ENCODE data around the gene RNU5B-1.

The RNU5B-1 gene

DNA sequence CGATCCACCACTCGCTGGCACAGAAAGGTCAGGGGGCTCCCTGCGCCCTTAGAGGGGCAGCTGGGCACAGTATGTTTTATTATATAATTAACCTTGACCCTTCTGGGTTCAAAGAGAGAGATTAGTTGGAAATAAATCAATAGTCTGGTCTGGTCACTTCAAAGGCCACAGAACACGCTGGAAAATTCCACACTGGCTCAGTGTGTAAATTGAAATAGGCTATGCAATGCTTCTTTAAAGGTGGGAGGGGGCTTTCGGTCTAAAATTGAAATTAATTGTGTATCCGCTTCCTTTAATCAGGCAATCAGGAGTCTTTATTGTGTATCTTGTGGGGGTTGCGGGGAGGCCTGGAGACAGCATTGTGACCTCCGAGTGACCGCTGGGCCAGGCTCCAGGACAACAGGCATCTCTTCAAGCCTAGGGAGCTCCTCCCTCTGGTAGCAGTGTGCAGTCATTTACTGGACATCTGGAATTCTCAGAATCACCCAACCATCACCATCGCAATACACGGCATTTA is 8.0 kb downstream of the RNU5B-1 start:
- H3K9ac ChIP-seq (ENCODE audit: low read depth, low read length), result no peak overlapping the region
- no peak overlapping the region for H3K4me3 ChIP-seq (ENCODE audit: low read depth, low read length)
- H3K27me3 ChIP-seq (ENCODE audit: control insufficient read depth, insufficient read depth, low read length), result no peaks in the 10 kb centered on the region
- H3K36me3 ChIP-seq (ENCODE audit: control insufficient read depth, insufficient read depth, low read length), result no peaks in the 10 kb centered on the region
- H3K4me1 ChIP-seq (ENCODE audit: control insufficient read depth, insufficient read depth, low read length), result no peaks in the 10 kb centered on the region
- H3K9me3 ChIP-seq (ENCODE audit: control insufficient read depth, insufficient read depth, low read length), result no peaks in the 10 kb centered on the region

DNA sequence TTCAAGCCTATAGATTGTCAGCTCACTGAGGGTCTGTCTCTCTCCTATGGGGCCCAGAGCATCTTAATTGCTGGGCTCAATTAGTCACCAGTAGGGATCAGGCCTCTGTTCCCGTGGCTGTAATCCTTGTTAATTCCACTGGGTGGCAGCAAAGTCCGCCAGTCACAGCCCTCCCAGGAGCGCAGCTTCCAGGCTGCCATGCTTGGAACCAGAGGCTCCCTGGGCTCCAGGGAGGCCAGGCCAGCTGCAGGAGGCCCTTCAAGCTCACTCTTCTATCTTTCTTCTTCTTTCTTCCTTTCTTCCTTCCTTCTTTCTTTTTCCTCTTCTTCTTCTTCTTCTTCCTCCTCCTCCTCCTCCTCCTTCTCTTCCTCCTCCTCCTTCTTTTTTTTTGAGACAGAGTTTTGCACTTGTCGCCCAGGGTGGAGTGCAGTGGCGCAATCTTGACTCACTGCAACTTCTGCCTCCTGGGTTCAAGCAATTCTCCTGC is 14.4 kb downstream of the RNU5B-1 start:
- H3K36me3 ChIP-seq (ENCODE audit: control insufficient read depth, insufficient read depth, low read length), result no peaks in the 10 kb centered on the region
- H3K9ac ChIP-seq (ENCODE audit: low read depth, low read length), result no peak overlapping the region
- H3K27me3 ChIP-seq (ENCODE audit: control insufficient read depth, insufficient read depth, low read length), result no peaks in the 10 kb centered on the region
- no peaks in the 10 kb centered on the region for H3K9me3 ChIP-seq (ENCODE audit: control insufficient read depth, insufficient read depth, low read length)
- no peaks in the 10 kb centered on the region for H3K4me1 ChIP-seq (ENCODE audit: control insufficient read depth, insufficient read depth, low read length)
- no peak overlapping the region for H3K4me3 ChIP-seq (ENCODE audit: low read depth, low read length)

DNA sequence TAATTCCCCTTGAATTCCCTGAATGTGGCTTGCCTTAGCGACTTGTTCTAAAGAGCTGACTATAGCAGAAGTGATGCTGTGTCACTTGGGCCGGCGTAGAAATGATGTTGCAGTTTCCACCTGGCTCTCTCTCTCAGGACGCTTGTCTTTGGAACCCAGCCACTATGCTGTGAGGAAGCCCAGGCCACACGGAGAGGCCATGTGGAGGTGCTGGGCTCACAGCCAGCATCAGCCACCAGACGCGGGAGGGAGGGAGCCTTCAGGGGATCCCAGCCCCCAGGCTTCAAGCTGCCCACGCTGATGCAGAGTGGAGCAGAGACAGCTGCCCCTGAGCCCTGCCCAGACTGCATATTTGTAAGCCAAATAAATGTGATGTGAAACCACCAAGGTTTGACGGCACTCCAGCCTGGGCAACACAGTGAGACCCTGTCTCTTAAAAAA is 18.6 kb downstream of the RNU5B-1 start:
- Histone ChIP-seq H3K4me3 (ENCODE audit: low read depth, low read length) (no peak overlapping the region), H3K36me3 (ENCODE audit: control insufficient read depth, insufficient read depth, low read length) (no peaks in the 10 kb centered on the region), H3K9ac (ENCODE audit: low read depth, low read length) (no peak overlapping the region), H3K9me3 (ENCODE audit: control insufficient read depth, insufficient read depth, low read length) (no peaks in the 10 kb centered on the region), H3K27me3 (ENCODE audit: control insufficient read depth, insufficient read depth, low read length) (no peaks in the 10 kb centered on the region), H3K4me1 (ENCODE audit: control insufficient read depth, insufficient read depth, low read length) (peaks cover 3% of the 10 kb centered on the region)

DNA sequence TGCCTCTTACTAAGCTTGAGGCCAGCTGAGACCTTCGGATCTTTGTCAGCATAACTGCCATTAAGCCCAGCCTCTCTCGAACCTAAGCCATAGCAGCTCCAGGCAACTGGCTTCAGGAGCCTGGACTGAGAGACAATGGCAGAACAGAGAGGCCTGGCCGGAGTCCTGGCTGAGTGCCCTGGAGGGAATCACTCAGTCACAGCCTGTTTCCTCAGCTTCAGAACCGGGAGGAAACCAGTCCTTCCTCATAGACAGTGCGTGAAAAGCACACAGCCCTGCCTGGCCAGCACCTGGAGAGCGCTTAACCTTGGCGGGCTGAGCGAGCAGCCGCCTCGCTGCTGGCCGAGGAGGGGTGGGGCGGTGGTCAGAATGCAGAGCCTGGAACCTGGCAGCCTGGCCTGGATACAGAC is 21.6 kb downstream of the RNU5B-1 start:
- H3K4me3 ChIP-seq (ENCODE audit: low read depth, low read length), result no peak overlapping the region
- H3K9ac ChIP-seq (ENCODE audit: low read depth, low read length), result no peak overlapping the region
- peaks cover 3% of the 10 kb centered on the region for H3K4me1 ChIP-seq (ENCODE audit: control insufficient read depth, insufficient read depth, low read length)
- H3K27me3 ChIP-seq (ENCODE audit: control insufficient read depth, insufficient read depth, low read length), result no peaks in the 10 kb centered on the region
- H3K36me3 ChIP-seq (ENCODE audit: control insufficient read depth, insufficient read depth, low read length), result no peaks in the 10 kb centered on the region
- no peaks in the 10 kb centered on the region for H3K9me3 ChIP-seq (ENCODE audit: control insufficient read depth, insufficient read depth, low read length)

DNA sequence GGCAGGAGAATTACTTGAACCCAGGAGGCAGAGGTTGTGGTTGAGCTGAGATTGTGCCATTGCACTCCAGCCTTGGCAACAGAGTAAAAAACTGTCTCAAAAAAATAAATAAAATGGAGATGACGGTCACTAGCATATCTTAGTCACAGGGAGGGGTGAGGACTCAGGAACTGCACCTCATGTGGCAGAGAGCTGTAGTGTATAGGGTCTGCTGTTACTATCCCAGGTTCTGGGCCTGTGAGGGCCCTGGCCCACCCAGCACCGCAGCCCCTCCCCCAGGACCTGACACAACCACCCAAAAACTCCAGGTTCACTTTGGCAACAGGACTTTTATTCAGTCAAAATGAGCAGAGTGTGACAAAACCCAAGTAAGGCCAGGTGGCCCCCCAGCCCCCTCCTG is 22.3 kb downstream of the RNU5B-1 start:
- Histone ChIP-seq H3K4me1 (ENCODE audit: control insufficient read depth, insufficient read depth, low read length) (peaks cover 3% of the 10 kb centered on the region), H3K27me3 (ENCODE audit: control insufficient read depth, insufficient read depth, low read length) (no peaks in the 10 kb centered on the region), H3K9me3 (ENCODE audit: control insufficient read depth, insufficient read depth, low read length) (no peaks in the 10 kb centered on the region), H3K9ac (ENCODE audit: low read depth, low read length) (no peak overlapping the region), H3K4me3 (ENCODE audit: low read depth, low read length) (no peak overlapping the region), H3K36me3 (ENCODE audit: control insufficient read depth, insufficient read depth, low read length) (peaks cover 5% of the 10 kb centered on the region)

DNA sequence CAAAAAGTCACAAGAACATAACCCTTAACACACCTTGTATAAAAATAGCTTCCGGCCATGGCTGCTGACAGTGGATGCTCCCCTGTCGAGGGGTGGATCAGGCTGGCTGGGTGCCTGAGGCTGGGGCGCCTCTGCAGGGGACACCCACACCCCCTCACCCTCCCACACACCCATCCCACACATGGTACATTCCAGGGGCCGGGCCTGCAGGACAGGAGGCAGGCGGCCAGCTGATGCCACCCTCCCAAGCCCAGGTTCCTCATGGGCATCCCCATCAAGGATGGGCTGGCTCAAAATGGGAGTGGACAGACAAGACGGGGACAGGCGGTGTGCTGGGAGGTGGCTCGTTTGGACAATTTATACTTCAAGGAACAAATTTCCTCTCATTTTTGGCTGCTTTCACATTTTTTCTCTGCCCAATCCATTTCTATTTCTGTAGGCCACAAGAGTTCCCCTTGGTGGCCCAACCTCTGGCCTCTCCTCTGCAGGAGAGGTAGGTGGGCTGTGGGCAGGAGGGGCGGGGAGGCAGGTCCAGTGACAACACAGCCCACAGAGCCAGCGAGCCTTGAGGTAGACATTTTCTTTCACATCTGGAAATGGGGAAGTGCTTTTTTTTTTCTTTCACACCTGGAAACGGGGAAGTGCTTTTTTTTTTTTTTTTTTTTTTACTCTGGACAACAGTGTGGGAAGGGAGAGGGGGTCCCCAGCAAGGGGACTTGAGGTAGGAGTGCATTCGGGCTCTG is 23.3 kb downstream of the RNU5B-1 start:
- no peak overlapping the region for H3K4me3 ChIP-seq (ENCODE audit: low read depth, low read length)
- no peaks in the 10 kb centered on the region for H3K27me3 ChIP-seq (ENCODE audit: control insufficient read depth, insufficient read depth, low read length)
- H3K9ac ChIP-seq (ENCODE audit: low read depth, low read length), result no peak overlapping the region
- peaks cover 5% of the 10 kb centered on the region for H3K36me3 ChIP-seq (ENCODE audit: control insufficient read depth, insufficient read depth, low read length)
- no peaks in the 10 kb centered on the region for H3K9me3 ChIP-seq (ENCODE audit: control insufficient read depth, insufficient read depth, low read length)
- H3K4me1 ChIP-seq (ENCODE audit: control insufficient read depth, insufficient read depth, low read length), result peaks cover 3% of the 10 kb centered on the region

DNA sequence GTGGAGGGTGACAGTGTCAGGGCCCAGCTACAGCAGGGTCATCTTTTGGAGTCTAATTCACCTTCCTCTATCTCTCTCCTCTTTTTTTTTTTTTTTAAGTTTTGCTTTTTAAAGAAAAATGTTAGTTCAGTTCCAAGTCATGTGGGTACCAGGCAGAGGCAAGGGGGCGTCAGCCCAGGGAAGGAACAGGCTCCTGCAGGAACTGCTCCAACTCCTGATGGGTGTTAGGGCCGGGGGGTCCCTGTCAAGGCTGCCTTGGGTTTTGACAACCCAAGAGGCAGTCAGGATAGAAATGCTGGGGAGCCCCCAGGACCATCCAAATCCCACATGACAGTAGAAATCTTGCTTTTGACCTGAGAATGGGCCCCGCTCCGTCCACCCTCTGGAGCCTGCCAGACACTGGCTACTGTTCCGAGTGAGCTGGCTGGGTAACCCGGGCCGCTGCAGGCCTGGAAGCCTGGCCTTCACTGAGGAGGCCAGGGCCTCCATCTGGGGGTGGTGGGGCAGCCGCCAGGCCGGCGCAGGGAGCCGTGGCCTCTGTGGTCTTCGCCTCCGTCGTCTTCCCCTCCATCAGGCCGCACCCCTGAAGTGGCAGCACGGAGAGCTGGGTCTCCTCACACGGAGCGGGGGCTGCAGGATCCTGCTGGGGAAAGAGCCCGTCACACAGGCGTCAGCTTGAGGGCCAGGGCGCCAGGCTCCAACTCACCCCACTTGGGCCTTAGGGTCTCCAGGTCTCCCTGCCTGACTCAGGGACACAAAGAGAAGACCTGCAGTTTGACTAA is 24.2 kb downstream of the RNU5B-1 start:
- Histone ChIP-seq H3K27me3 (ENCODE audit: control insufficient read depth, insufficient read depth, low read length) (no peaks in the 10 kb centered on the region), H3K4me3 (ENCODE audit: low read depth, low read length) (no peak overlapping the region), H3K9me3 (ENCODE audit: control insufficient read depth, insufficient read depth, low read length) (no peaks in the 10 kb centered on the region), H3K4me1 (ENCODE audit: control insufficient read depth, insufficient read depth, low read length) (peaks cover 6% of the 10 kb centered on the region), H3K9ac (ENCODE audit: low read depth, low read length) (no peak overlapping the region), H3K36me3 (ENCODE audit: control insufficient read depth, insufficient read depth, low read length) (peaks cover 5% of the 10 kb centered on the region)

DNA sequence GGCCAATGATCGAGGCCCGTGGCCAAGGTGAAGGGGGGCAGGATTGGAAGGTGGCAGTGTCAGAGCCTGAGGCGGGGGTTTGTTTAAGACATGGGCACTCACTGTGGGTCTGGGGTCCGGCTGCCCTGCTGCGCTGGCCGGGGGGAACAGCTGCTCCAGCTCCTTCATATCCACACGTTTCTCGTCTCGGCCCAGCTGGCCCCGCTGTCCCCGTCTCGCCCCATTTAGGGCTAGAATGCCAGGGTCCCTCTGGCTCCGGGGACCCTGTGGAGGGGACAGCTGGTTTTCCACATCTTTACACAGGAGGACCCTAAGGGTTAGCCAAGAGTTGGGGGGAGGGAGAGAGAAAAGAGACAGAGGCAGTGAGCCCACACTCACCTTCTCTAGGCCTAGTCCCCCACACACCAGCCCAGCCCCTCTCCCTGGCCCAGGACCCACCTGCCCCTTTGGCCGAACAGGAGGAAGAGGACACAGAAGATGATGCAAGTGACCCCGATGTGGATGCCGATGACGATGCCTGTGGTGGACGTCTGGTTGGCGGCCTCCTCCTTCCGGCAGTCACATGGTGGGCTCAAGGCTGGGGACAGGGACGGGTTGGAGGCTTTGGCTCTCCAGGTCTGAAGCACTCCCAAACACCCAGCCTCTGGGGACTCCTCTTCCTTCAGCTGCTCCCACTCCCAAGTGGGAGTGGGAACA is 25.0 kb downstream of the RNU5B-1 start:
- H3K9ac ChIP-seq (ENCODE audit: low read depth, low read length), result no peak overlapping the region
- peaks cover 7% of the 10 kb centered on the region for H3K4me1 ChIP-seq (ENCODE audit: control insufficient read depth, insufficient read depth, low read length)
- H3K4me3 ChIP-seq (ENCODE audit: low read depth, low read length), result no peak overlapping the region
- no peaks in the 10 kb centered on the region for H3K9me3 ChIP-seq (ENCODE audit: control insufficient read depth, insufficient read depth, low read length)
- peaks cover 5% of the 10 kb centered on the region for H3K36me3 ChIP-seq (ENCODE audit: control insufficient read depth, insufficient read depth, low read length)
- H3K27me3 ChIP-seq (ENCODE audit: control insufficient read depth, insufficient read depth, low read length), result no peaks in the 10 kb centered on the region

DNA sequence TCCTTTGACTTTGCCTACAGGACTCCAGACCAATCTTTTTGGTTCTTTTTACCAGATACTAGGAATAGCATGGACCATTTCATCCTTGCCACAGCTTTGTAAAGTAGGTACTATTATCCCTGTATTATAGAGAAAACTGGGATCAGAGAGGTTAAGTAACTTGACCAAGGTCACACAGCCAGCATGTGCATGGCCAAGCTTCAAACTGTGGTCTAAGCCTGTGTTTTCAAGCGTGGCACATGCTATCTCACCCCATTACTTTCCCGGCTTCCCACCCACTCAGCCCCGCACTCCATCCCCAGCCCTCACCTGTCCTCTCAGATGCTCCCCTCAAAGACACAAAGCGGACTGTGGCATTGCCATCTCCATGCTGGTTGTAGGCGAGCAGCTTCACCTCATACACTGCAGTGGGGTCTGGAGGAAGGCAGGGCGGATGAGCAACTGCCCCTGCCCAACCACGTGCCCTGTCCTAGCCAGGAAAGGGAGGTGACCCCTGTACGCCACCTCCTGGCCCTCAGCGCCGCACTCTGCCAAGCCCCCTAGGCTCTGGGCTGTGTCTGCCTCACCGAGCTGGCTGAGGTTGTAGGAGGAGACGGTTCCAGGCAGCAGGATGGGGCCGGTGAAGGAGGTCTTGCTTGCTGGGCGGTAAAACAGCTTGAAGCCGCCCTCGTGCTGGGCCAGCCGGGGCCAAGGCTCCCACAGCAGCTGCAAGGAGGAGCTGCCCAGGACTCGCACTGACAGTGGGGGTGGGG is 25.7 kb downstream of the RNU5B-1 start:
- Histone ChIP-seq H3K36me3 (ENCODE audit: control insufficient read depth, insufficient read depth, low read length) (peaks cover 5% of the 10 kb centered on the region), H3K4me3 (ENCODE audit: low read depth, low read length) (no peak overlapping the region), H3K4me1 (ENCODE audit: control insufficient read depth, insufficient read depth, low read length) (peaks cover 11% of the 10 kb centered on the region), H3K9ac (ENCODE audit: low read depth, low read length) (no peak overlapping the region), H3K9me3 (ENCODE audit: control insufficient read depth, insufficient read depth, low read length) (no peaks in the 10 kb centered on the region), H3K27me3 (ENCODE audit: control insufficient read depth, insufficient read depth, low read length) (no peaks in the 10 kb centered on the region)

DNA sequence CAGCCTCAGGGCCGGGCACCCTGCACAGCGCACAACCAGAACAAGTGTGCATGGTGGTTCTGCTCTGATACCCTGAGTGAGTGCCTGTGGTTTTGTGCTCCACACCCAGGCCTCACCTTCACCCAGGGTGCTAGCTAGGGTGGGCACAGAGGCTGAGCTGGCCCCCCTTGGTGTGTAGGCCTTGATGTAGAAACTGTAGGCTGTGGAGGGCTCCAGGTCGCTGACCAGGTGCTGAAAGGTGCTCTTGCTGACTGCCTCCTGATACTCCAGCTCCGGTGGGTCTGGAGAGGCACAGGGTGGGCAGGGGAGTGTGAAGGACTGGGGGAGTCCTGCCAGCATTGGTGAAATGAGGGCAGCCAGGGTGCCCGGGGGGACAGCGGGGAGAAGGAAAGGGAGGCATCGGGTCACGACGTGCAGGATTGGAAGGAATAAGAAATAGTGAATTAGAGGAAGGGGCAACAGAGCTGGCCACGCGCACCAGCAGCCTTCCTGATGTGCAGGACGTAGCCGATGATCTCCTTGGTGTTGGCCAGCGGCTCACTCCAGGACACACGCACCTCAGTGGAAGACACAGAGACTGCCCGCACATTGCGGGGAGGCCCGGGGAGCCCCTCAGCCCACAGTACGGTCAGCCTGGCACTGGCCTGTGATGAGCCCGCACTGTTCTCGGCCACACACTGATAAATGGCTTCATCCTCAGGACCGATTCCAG is 26.6 kb downstream of the RNU5B-1 start:
- H3K27me3 ChIP-seq (ENCODE audit: control insufficient read depth, insufficient read depth, low read length), result peaks cover 4% of the 10 kb centered on the region
- no peak overlapping the region for H3K9ac ChIP-seq (ENCODE audit: low read depth, low read length)
- peaks cover 10% of the 10 kb centered on the region for H3K4me1 ChIP-seq (ENCODE audit: control insufficient read depth, insufficient read depth, low read length)
- H3K36me3 ChIP-seq (ENCODE audit: control insufficient read depth, insufficient read depth, low read length), result peaks cover 5% of the 10 kb centered on the region
- no peak overlapping the region for H3K4me3 ChIP-seq (ENCODE audit: low read depth, low read length)
- H3K9me3 ChIP-seq (ENCODE audit: control insufficient read depth, insufficient read depth, low read length), result no peaks in the 10 kb centered on the region
